DOHH2 (cell line): ENCODE measurements around the gene NT5C3B.

Experiments used
- H3F3A ChIP-seq: fragments of 200-600 bp; sonication (generic), shearing (Covaris generic); 2 replicates; pipeline ENCODE4 v1.6.0; 2016; ENCODE audit warnings: antibody characterized with exemption, mild to moderate bottlenecking; ENCODE audit not compliant: control insufficient read depth, insufficient read depth
- H3K27ac ChIP-seq: fragments of 200-600 bp; sonication (generic); 2 replicates; pipeline ENCODE4 v1.5.1; 2014; ENCODE audit warnings: low read depth, mild to moderate bottlenecking, low read length, moderate library complexity
- H3K27me3 ChIP-seq: fragments of 200-600 bp; sonication (generic); 2 replicates; pipeline ENCODE4 v1.6.1; 2014; ENCODE audit warnings: mild to moderate bottlenecking, low read length, mixed read lengths; ENCODE audit not compliant: control insufficient read depth
- H3K36me3 ChIP-seq: fragments of 200-600 bp; sonication (generic); 2 replicates; pipeline ENCODE4 v1.6.1; 2014; ENCODE audit warnings: mild to moderate bottlenecking, low read length, moderate library complexity, mixed read lengths; ENCODE audit not compliant: control insufficient read depth
- H3K4me1 ChIP-seq: fragments of 200-600 bp; sonication (generic); 2 replicates; pipeline ENCODE4 v1.6.1; 2014; ENCODE audit warnings: mild to moderate bottlenecking, low read length, mixed read lengths; ENCODE audit not compliant: control insufficient read depth
- H3K4me2 ChIP-seq: fragments of 200-600 bp; sonication (generic); 2 replicates; pipeline ENCODE4 v1.6.0; 2014; ENCODE audit warnings: mild to moderate bottlenecking, low read length, moderate library complexity
- H3K4me3 ChIP-seq: fragments of 200-600 bp; sonication (generic); 2 replicates; pipeline ENCODE4 v1.5.1; 2014; ENCODE audit warnings: mild to moderate bottlenecking, low read length, mixed read lengths
- H3K79me2 ChIP-seq: fragments of 200-600 bp; sonication (generic); 2 replicates; pipeline ENCODE4 v1.6.1; 2014; ENCODE audit warnings: mild to moderate bottlenecking, low read length, mixed read lengths; ENCODE audit not compliant: control insufficient read depth
- H3K9me2 ChIP-seq: fragments of 200-600 bp; sonication (generic); replicated peaks from 2 replicates; pipeline ENCODE4 v1.6.1; 2014; ENCODE audit warnings: mild to moderate bottlenecking, low read length, mixed read lengths; ENCODE audit not compliant: control insufficient read depth
- H3K9me3 ChIP-seq: fragments of 200-600 bp; sonication (generic); 2 replicates; pipeline ENCODE4 v1.6.1; 2014; ENCODE audit warnings: antibody characterized with exemption, low read length, mixed read lengths; ENCODE audit not compliant: control insufficient read depth, insufficient read depth
- H4K20me1 ChIP-seq: fragments of 200-600 bp; sonication (generic); 2 replicates; pipeline ENCODE4 v1.6.0; 2014; ENCODE audit warnings: low read depth, mild to moderate bottlenecking, antibody characterized with exemption, low read length, moderate library complexity; ENCODE audit not compliant: control insufficient read depth, insufficient read depth
- CTCF ChIP-seq: fragments of 200-600 bp; sonication (generic); IDR thresholded peaks from one replicate; pipeline ENCODE4 v1.5.1; 2014; ENCODE audit warnings: antibody characterized with exemption, mild to moderate bottlenecking, low read depth, low read length; ENCODE audit not compliant: poor library complexity, severe bottlenecking
- EZH2phosphoT487 ChIP-seq: fragments of 200-600 bp; sonication (generic); IDR thresholded peaks from 2 replicates; pipeline ENCODE4 v1.6.1; 2017; ENCODE audit warnings: borderline replicate concordance, mild to moderate bottlenecking, antibody characterized with exemption, low read length, moderate library complexity, mixed read lengths

Gene NT5C3B

GRCh38 chr17:41868568-41868967, 32.5 kb upstream of the NT5C3B start:
- Histone ChIP-seq H3K4me1 (peaks cover 12% of the 10 kb centered on the region), H3K9me3 (no peaks in the 10 kb centered on the region), H3K79me2 (peaks cover 16% of the 10 kb centered on the region), H3K4me2 (no peak overlapping the region), H4K20me1 (peaks cover 8% of the 10 kb centered on the region), H3F3A (peaks cover 16% of the 10 kb centered on the region), H3K36me3 (peaks cover 69% of the 10 kb centered on the region), H3K27ac (no peak overlapping the region), H3K9me2 (no peaks in the 10 kb centered on the region), H3K27me3 (no peaks in the 10 kb centered on the region), H3K4me3 (no peak overlapping the region)
- no peak for TF ChIP-seq CTCF
- TF ChIP-seq EZH2phosphoT487 = no peak

- H3K27ac ChIP-seq = peak overlapping the region; percentile 27; the same call in 1 of the 2 replicates
- TF ChIP-seq CTCF = no peak
- H3K4me3 ChIP-seq = peak overlapping the region; percentile 95
Observed at GRCh38 chr17:41865596-41865893, 29.5 kb upstream of the NT5C3B start.

GRCh38 chr17:41864836-41865595, 29.0 kb upstream of the NT5C3B start, which contains the start of gene KLHL11:
KLHL11 (minus strand) TSS chr17:41865423; CDS start chr17:41865370, 53 bp downstream.
- H3K27me3 ChIP-seq = no peaks in the 10 kb centered on the region
- H3K27ac ChIP-seq = peak within 1 kb of the TSS; percentile 44
- peaks cover 25% of the 10 kb centered on the region for H3K4me1 ChIP-seq
- peak within 1 kb of the TSS; percentile 95 for H3K4me3 ChIP-seq
- peak within 1 kb of the TSS; percentile 94 for H3K4me2 ChIP-seq
- H3K9me2 ChIP-seq = no peaks in the 10 kb centered on the region
- TF ChIP-seq EZH2phosphoT487 = no peak
- TF ChIP-seq CTCF = no peak
- H3K79me2 ChIP-seq = peaks cover 51% of the 10 kb centered on the region
- H4K20me1 ChIP-seq = peaks cover 14% of the 10 kb centered on the region
- peaks cover 42% of the 10 kb centered on the region for H3K36me3 ChIP-seq
- peaks cover 16% of the 10 kb centered on the region for H3F3A ChIP-seq
- no peaks in the 10 kb centered on the region for H3K9me3 ChIP-seq

More at GRCh38 chr17:41865596-41865893, 29.5 kb upstream of the NT5C3B start:
- Histone ChIP-seq H3F3A (peaks cover 16% of the 10 kb centered on the region), H3K79me2 (peaks cover 46% of the 10 kb centered on the region), H3K36me3 (peaks cover 47% of the 10 kb centered on the region), H3K9me3 (no peaks in the 10 kb centered on the region), H4K20me1 (peaks cover 13% of the 10 kb centered on the region), H3K4me2 (peak overlapping the region; percentile 94), H3K4me1 (peaks cover 25% of the 10 kb centered on the region), H3K27me3 (no peaks in the 10 kb centered on the region), H3K9me2 (no peaks in the 10 kb centered on the region)
